Measurements from ENCODE around the gene BMP4.

BMP4 gene

DNA sequence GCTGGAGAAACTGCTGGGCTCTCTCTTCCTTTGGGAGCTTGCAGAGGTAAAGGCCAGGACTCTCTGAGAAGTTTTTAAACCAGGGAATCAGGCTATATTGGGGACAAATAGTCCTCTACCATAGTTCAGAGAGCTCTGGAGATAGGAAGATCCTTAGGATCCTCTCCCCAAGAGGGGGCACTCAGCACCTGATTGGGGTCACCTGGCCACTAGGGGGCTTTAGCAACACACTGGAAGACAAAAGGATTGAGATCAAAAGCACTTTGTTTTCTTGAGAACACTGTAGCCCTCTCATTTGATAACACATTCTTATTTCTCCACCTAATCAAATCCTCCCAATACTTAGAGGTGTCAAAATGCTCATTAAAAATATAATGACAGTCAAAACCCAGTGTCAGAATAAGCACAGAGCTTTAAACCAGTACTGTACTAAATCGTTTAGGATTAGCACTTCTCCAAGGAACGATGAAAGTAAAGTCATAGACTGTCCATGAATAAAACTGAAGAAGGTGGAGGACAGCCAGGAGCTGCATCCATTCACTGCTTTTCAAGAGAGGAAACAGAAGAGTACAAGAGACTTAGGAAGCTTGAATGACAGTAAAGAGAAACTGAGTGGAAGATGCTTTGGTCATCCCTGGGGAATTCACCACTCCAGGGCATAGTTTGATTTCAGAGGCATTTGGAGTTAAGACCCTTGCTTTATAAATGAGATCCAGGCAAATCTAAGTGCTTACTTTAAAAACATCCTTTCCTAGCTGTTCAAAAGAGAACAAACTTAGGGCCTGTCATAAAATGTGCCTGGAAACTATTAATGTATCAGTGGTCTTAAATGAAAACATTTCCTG is 26.5 kb downstream of the BMP4 start:
- Histone ChIP-seq H3K36me3 (ENCODE audit: control insufficient read depth in 5 of 5, insufficient read depth in 5 of 5, low read length in 5 of 5) (no peaks in the 10 kb centered on the region), H3K9me3 (ENCODE audit: control insufficient read depth in 5 of 5, low read length in 5 of 5) (no peaks in the 10 kb centered on the region), H3K4me1 (ENCODE audit: control insufficient read depth in 5 of 5, insufficient read depth in 5 of 5, low read length in 5 of 5) (peaks cover 0 to 10% (median 8%) of the 10 kb centered on the region in 5 donors), H3K27ac (ENCODE audit: low read depth, low read length) (no peak overlapping the region), H3K9ac (ENCODE audit: low read length in 5 of 5) (no peak overlapping the region), H3K4me3 (ENCODE audit: low read depth in 1 of 5, low read length in 5 of 5) (no peak overlapping the region), H3K27me3 (ENCODE audit: control insufficient read depth in 5 of 5, insufficient read depth in 4 of 5, low read length in 5 of 5) (no peaks in the 10 kb centered on the region)

DNA sequence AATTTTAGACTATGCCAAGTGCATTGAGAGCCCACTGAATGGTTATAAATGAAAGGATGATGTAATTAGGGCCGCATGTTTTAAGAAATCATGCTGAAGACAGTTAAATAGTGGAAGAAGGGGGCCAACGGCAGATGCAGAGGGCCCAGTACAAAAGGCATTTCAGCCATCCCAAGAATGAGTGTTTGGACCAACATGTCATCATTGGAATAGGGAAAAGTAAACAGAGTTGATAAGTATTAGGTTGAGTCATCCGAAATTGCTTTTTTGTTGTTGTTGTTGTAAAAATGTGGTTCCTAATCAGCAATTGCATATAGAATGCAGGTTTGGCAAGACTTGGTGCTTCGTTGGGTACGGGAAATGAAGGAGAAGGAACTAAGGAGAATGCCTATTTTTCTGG is 29.5 kb downstream of the BMP4 start:
- Histone ChIP-seq H3K27me3 (ENCODE audit: control insufficient read depth in 5 of 5, insufficient read depth in 4 of 5, low read length in 5 of 5) (no peaks in the 10 kb centered on the region), H3K27ac (ENCODE audit: low read depth, low read length) (no peak overlapping the region), H3K4me1 (ENCODE audit: control insufficient read depth in 5 of 5, insufficient read depth in 5 of 5, low read length in 5 of 5) (peaks cover 0 to 18% (median 14%) of the 10 kb centered on the region in 5 donors), H3K9ac (ENCODE audit: low read length in 5 of 5) (no peak overlapping the region), H3K4me3 (ENCODE audit: low read depth in 1 of 5, low read length in 5 of 5) (no peak overlapping the region), H3K9me3 (ENCODE audit: control insufficient read depth in 5 of 5, low read length in 5 of 5) (no peaks in the 10 kb centered on the region), H3K36me3 (ENCODE audit: control insufficient read depth in 5 of 5, insufficient read depth in 5 of 5, low read length in 5 of 5) (no peaks in the 10 kb centered on the region)

DNA sequence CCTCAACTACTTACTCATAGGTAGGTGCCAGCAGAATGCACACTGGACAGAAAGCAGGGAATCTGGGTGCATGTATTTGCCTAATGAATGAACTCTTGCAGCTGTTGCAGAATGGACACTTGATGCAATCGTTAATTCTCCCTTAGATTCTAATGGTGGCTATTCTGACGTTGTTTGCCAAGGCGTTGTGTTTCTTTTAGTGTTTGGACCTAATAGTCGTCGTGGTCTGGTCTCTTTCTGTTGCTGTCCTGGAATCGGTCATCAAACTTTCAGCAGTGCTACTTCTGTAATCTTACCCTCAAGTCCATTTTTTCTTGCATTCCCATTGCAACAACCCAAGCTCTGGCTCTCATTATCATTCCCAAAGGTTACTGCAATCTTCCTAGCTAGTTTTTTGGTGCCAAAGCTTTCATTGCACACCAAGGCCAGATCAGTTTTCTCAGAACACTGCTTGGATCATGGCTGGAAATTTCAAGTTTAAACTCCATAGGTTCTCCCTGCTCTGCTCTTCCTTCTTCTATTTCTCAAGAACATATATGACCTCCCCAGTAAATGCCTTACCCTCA is 31.3 kb downstream of the BMP4 start:
- H3K9me3 ChIP-seq (ENCODE audit: control insufficient read depth in 5 of 5, low read length in 5 of 5) = no peaks in the 10 kb centered on the region
- no peaks in the 10 kb centered on the region for H3K36me3 ChIP-seq (ENCODE audit: control insufficient read depth in 5 of 5, insufficient read depth in 5 of 5, low read length in 5 of 5)
- H3K27ac ChIP-seq (ENCODE audit: low read depth, low read length) = no peak overlapping the region
- H3K4me3 ChIP-seq (ENCODE audit: low read depth in 1 of 5, low read length in 5 of 5) = no peak overlapping the region
- peaks cover 0 to 18% (median 14%) of the 10 kb centered on the region in 5 donors for H3K4me1 ChIP-seq (ENCODE audit: control insufficient read depth in 5 of 5, insufficient read depth in 5 of 5, low read length in 5 of 5)
- H3K9ac ChIP-seq (ENCODE audit: low read length in 5 of 5) = no peak overlapping the region
- H3K27me3 ChIP-seq (ENCODE audit: control insufficient read depth in 5 of 5, insufficient read depth in 4 of 5, low read length in 5 of 5) = no peaks in the 10 kb centered on the region

DNA sequence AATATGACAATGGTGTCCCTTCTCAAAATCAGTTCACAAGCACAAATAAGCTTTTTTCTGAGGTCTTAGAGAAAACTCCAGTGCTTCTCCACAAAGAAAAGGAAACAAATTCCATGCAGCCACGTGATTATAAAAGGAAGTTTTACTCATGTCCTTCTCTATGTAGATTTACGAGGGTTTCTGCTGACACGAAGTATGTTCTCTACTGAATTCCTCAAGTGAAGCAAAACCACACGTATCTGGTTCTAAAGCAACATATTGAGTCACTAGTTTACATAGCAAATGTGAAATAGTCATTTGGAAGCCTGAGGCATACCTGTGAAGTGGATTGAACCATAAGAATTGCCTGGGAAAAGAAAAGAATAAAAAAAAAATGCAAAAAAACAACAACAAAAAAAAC is 31.9 kb downstream of the BMP4 start:
- Histone ChIP-seq H3K36me3 (ENCODE audit: control insufficient read depth in 5 of 5, insufficient read depth in 5 of 5, low read length in 5 of 5) (no peaks in the 10 kb centered on the region), H3K4me1 (ENCODE audit: control insufficient read depth in 5 of 5, insufficient read depth in 5 of 5, low read length in 5 of 5) (peaks cover 0 to 18% (median 14%) of the 10 kb centered on the region in 5 donors), H3K4me3 (ENCODE audit: low read depth in 1 of 5, low read length in 5 of 5) (no peak overlapping the region), H3K9ac (ENCODE audit: low read length in 5 of 5) (no peak overlapping the region), H3K27ac (ENCODE audit: low read depth, low read length) (no peak overlapping the region), H3K9me3 (ENCODE audit: control insufficient read depth in 5 of 5, low read length in 5 of 5) (no peaks in the 10 kb centered on the region), H3K27me3 (ENCODE audit: control insufficient read depth in 5 of 5, insufficient read depth in 4 of 5, low read length in 5 of 5) (no peaks in the 10 kb centered on the region)

DNA sequence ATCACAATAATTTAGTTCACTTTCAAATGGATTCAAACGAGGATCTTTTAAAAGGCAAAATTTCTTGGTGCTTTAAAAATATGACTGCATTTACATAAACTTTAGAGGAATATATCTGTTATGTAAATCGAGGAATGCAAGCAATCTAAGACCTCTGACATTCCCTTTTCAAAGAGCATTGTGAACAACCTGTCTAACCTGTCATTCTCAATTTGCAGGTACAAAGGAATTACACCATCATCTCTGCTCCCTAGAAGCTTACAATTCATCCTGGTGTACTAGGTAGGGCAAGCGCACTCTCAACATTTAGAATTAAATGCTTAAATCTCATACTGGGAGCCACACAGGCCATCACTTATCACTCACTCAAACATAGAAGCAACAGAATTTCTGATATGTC is 35.6 kb downstream of the BMP4 start:
- H3K9me3 ChIP-seq (ENCODE audit: control insufficient read depth in 5 of 5, low read length in 5 of 5) = no peaks in the 10 kb centered on the region
- no peak overlapping the region for H3K27ac ChIP-seq (ENCODE audit: low read depth, low read length)
- no peaks in the 10 kb centered on the region for H3K27me3 ChIP-seq (ENCODE audit: control insufficient read depth in 5 of 5, insufficient read depth in 4 of 5, low read length in 5 of 5)
- H3K9ac ChIP-seq (ENCODE audit: low read length in 5 of 5) = no peak overlapping the region
- no peaks in the 10 kb centered on the region for H3K36me3 ChIP-seq (ENCODE audit: control insufficient read depth in 5 of 5, insufficient read depth in 5 of 5, low read length in 5 of 5)
- H3K4me1 ChIP-seq (ENCODE audit: control insufficient read depth in 5 of 5, insufficient read depth in 5 of 5, low read length in 5 of 5) = peaks cover 0 to 24% (median 16%) of the 10 kb centered on the region in 5 donors
- no peak overlapping the region for H3K4me3 ChIP-seq (ENCODE audit: low read depth in 1 of 5, low read length in 5 of 5)

DNA sequence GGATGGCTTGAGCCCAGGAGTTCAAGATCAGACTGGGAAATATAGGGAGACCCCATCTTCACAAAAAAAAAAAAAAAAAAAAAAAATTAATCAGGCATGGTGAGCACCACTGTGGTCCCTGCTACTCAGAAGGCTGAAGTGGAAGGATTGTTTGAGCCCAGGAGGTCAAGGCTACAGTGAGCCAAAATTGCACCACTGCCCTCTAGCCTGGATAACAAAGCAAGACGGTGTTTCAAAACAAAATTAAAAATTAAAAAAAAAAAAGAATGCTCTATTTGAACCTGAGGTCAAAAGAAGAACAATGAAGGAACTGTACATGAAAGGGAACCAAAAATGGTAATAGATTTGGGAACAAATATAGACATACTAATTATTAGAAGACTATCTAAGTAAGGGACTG is 40.4 kb downstream of the BMP4 start:
- Histone ChIP-seq H3K4me3 (ENCODE audit: low read depth in 1 of 5, low read length in 5 of 5) (no peak overlapping the region), H3K4me1 (ENCODE audit: control insufficient read depth in 5 of 5, insufficient read depth in 5 of 5, low read length in 5 of 5) (peaks cover 0 to 16% (median 8%) of the 10 kb centered on the region in 5 donors), H3K9ac (ENCODE audit: low read length in 5 of 5) (no peak overlapping the region), H3K27ac (ENCODE audit: low read depth, low read length) (no peak overlapping the region), H3K9me3 (ENCODE audit: control insufficient read depth in 5 of 5, low read length in 5 of 5) (no peaks in the 10 kb centered on the region), H3K27me3 (ENCODE audit: control insufficient read depth in 5 of 5, insufficient read depth in 4 of 5, low read length in 5 of 5) (no peaks in the 10 kb centered on the region), H3K36me3 (ENCODE audit: control insufficient read depth in 5 of 5, insufficient read depth in 5 of 5, low read length in 5 of 5) (no peaks in the 10 kb centered on the region)

DNA sequence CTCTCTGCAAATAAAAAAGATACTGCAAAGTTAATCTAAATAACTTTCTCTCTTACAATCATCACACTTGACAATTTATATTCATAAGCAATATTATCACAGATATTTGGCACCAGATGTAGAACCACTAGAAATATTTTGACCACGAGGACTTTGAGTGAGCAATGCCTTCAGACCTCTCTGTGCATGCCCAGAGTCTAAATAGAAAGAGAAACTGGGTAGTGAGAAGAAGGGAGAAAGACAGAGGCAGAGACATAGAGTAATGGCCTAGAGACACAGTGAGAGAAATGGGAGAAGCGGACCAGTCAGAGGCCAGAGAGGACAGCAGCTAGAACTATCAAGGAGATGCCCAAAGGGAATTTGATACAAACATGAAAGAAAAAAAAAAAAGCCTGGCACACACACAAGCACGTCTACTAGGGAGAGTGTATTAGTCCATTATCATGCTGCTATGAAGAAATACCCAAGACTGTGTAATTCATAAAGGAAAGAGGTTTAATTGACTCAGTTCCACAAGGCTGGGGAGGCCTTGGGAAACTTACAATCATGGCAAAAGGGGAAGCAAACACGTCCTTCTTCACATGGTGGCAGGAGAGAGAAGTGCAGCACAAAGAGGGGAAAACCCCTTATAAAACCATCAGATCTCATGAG is 41.1 kb downstream of the BMP4 start:
- H3K4me1 ChIP-seq (ENCODE audit: control insufficient read depth in 5 of 5, insufficient read depth in 5 of 5, low read length in 5 of 5) = peaks cover 0 to 16% (median 8%) of the 10 kb centered on the region in 5 donors
- H3K27me3 ChIP-seq (ENCODE audit: control insufficient read depth in 5 of 5, insufficient read depth in 4 of 5, low read length in 5 of 5) = no peaks in the 10 kb centered on the region
- no peak overlapping the region for H3K4me3 ChIP-seq (ENCODE audit: low read depth in 1 of 5, low read length in 5 of 5)
- H3K36me3 ChIP-seq (ENCODE audit: control insufficient read depth in 5 of 5, insufficient read depth in 5 of 5, low read length in 5 of 5) = no peaks in the 10 kb centered on the region
- H3K9me3 ChIP-seq (ENCODE audit: control insufficient read depth in 5 of 5, low read length in 5 of 5) = no peaks in the 10 kb centered on the region
- peak overlapping the region; percentile 13 for H3K27ac ChIP-seq (ENCODE audit: low read depth, low read length)
- H3K9ac ChIP-seq (ENCODE audit: low read length in 5 of 5) = no peak overlapping the region

DNA sequence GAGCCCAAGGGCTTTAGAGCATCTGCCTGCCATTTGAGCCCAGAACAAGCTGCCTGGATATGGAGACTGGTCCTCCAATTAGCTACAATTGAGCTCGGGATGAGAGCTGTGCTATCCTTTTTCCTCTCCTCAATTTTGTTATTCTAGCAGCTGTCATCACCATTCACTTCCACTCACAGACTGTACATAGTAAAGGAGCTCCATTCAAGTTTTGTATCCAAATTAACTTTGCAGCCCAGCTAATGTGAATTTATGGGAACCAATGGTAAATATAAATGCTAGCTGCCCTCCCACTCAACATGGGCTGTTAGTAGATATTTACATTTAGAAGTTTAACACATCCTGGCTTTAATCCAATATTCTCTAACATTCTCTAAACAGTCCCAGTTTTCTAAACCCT is 44.6 kb downstream of the BMP4 start:
- H3K9ac ChIP-seq (ENCODE audit: low read length in 5 of 5) = no peak overlapping the region
- H3K27me3 ChIP-seq (ENCODE audit: control insufficient read depth in 5 of 5, insufficient read depth in 4 of 5, low read length in 5 of 5) = no peaks in the 10 kb centered on the region
- no peak overlapping the region for H3K4me3 ChIP-seq (ENCODE audit: low read depth in 1 of 5, low read length in 5 of 5)
- peaks cover 0 to 3% (median 0%) of the 10 kb centered on the region in 5 donors for H3K9me3 ChIP-seq (ENCODE audit: control insufficient read depth in 5 of 5, low read length in 5 of 5)
- H3K27ac ChIP-seq (ENCODE audit: low read depth, low read length) = no peak overlapping the region
- no peaks in the 10 kb centered on the region for H3K36me3 ChIP-seq (ENCODE audit: control insufficient read depth in 5 of 5, insufficient read depth in 5 of 5, low read length in 5 of 5)
- H3K4me1 ChIP-seq (ENCODE audit: control insufficient read depth in 5 of 5, insufficient read depth in 5 of 5, low read length in 5 of 5) = peaks cover 0 to 16% (median 8%) of the 10 kb centered on the region in 5 donors

DNA sequence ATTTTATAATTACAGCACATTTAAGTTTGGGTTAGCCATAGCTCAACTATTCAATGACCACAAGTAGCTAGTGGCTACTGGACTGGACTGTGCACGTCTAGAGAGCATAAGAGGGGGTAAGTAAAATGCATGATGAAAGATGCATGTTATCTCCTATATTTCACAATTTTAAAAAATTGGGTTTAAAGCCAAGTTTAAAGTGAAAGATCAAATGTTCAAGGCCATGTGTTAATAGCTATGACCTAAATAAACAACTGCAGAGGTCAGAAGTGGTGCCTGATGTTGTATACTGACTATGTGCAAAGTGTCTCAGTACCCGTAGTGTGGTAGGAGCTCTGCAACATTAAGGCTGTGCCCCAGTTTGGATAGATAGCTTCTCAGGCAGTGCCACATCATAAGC is 48.2 kb downstream of the BMP4 start:
- Histone ChIP-seq H3K27me3 (ENCODE audit: control insufficient read depth in 5 of 5, insufficient read depth in 4 of 5, low read length in 5 of 5) (no peaks in the 10 kb centered on the region), H3K4me3 (ENCODE audit: low read depth in 1 of 5, low read length in 5 of 5) (no peak overlapping the region), H3K9ac (ENCODE audit: low read length in 5 of 5) (no peak overlapping the region), H3K9me3 (ENCODE audit: control insufficient read depth in 5 of 5, low read length in 5 of 5) (peaks cover 0 to 21% (median 15%) of the 10 kb centered on the region in 5 donors), H3K4me1 (ENCODE audit: control insufficient read depth in 5 of 5, insufficient read depth in 5 of 5, low read length in 5 of 5) (no peaks in the 10 kb centered on the region), H3K27ac (ENCODE audit: low read depth, low read length) (no peak overlapping the region), H3K36me3 (ENCODE audit: control insufficient read depth in 5 of 5, insufficient read depth in 5 of 5, low read length in 5 of 5) (no peaks in the 10 kb centered on the region)

DNA sequence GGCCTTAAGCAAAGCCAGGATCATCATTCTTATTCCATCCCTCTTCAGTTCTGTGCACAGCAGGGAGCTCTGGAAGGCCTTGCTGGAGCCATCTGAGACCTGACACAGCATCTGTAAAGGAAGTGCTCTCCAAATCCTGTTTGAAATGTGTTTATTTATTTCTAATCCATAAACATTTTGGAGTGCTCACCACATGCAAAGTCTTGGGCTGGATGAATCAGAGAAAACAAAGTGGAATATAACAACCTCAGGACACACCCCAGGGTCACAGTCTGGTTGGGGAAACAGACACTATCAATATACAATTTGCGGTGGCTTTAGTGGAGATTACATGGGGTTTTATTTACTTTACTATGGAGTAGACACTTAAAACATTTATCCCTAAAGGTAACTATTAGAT is 54.3 kb downstream of the BMP4 start:
- Histone ChIP-seq H3K4me3 (ENCODE audit: low read depth in 1 of 5, low read length in 5 of 5) (no peak overlapping the region), H3K36me3 (ENCODE audit: control insufficient read depth in 5 of 5, insufficient read depth in 5 of 5, low read length in 5 of 5) (no peaks in the 10 kb centered on the region), H3K9me3 (ENCODE audit: control insufficient read depth in 5 of 5, low read length in 5 of 5) (peaks cover 0 to 19% (median 15%) of the 10 kb centered on the region in 5 donors), H3K4me1 (ENCODE audit: control insufficient read depth in 5 of 5, insufficient read depth in 5 of 5, low read length in 5 of 5) (peaks cover 0 to 9% (median 6%) of the 10 kb centered on the region in 5 donors), H3K27ac (ENCODE audit: low read depth, low read length) (no peak overlapping the region), H3K27me3 (ENCODE audit: control insufficient read depth in 5 of 5, insufficient read depth in 4 of 5, low read length in 5 of 5) (no peaks in the 10 kb centered on the region), H3K9ac (ENCODE audit: low read length in 5 of 5) (no peak overlapping the region)
